Medulla oblongata (tissue), 1 donor: ENCODE measurements around the gene ZNF362.
"Not testable (repeated sequence)": the region's sequence is repeated elsewhere in the genome, so short reads cannot be mapped to it uniquely, and the experiment has no call there.

Experiments
- DNase-seq: peaks from one replicate; pipeline ENCODE4 v3.0.0-alpha.2; 2015; ENCODE audit errors: extremely low spot score

Gene ZNF362

GRCh38 chr1:33305816-33306652 lies 49.7 kb downstream of the ZNF362 start:
- DNase-seq = no peak

- no peak for DNase-seq
Measured at GRCh38 chr1:33306653-33307493, 50.6 kb downstream of the ZNF362 start.

- DNase-seq = no peak
Measured at GRCh38 chr1:33307494-33307864, 51.2 kb downstream of the ZNF362 start.

- not testable (repeated sequence) for DNase-seq
Measured at GRCh38 chr1:33309351-33309750, 53.1 kb downstream of the ZNF362 start.

GRCh38 chr1:33310702-33311101 lies 54.4 kb downstream of the ZNF362 start:
- no peak for DNase-seq

- no peak for DNase-seq
Measured at GRCh38 chr1:33311706-33312412, 55.6 kb downstream of the ZNF362 start.

- no peak for DNase-seq
Measured at GRCh38 chr1:33312413-33312749, 56.1 kb downstream of the ZNF362 start.

GRCh38 chr1:33314416-33314815 lies 58.1 kb downstream of the ZNF362 start:
- DNase-seq = no peak

GRCh38 chr1:33316601-33317000 lies 60.3 kb downstream of the ZNF362 start:
- DNase-seq = no peak

- no peak for DNase-seq
Measured at GRCh38 chr1:33317354-33317753, 61.1 kb downstream of the ZNF362 start.

- DNase-seq = no peak
Measured at GRCh38 chr1:33317946-33318345, 61.7 kb downstream of the ZNF362 start.

GRCh38 chr1:33319186-33319948 lies 63.1 kb downstream of the ZNF362 start:
- DNase-seq = no peak

GRCh38 chr1:33319949-33320618 lies 63.8 kb downstream of the ZNF362 start:
- no peak for DNase-seq

GRCh38 chr1:33320619-33321165 lies 64.4 kb downstream of the ZNF362 start, which contains the start of gene A3GALT2:
A3GALT2 (minus strand) TSS chr1:33321098; CDS start chr1:33321098, 0 bp downstream.
- no peak for DNase-seq

GRCh38 chr1:33321178-33321577 lies 64.9 kb downstream of the ZNF362 start:
- no peak for DNase-seq

- DNase-seq = no peak
Measured at GRCh38 chr1:33322109-33322508, 65.8 kb downstream of the ZNF362 start.

- DNase-seq = no peak
Measured at GRCh38 chr1:33322870-33323585, 66.7 kb downstream of the ZNF362 start.

GRCh38 chr1:33323663-33324477 lies 67.6 kb downstream of the ZNF362 start:
- DNase-seq = no peak
